HG03159 (cell line): ENCODE data around the gene POLR3B.

ENCODE experiments used
- ATAC-seq: cut with Tn5 transposase; IDR thresholded peaks from one replicate; pipeline ENCODE4 v1.9.1; 2021; ENCODE audit warnings: mild to moderate bottlenecking, moderate library complexity; ENCODE audit not compliant: unreplicated experiment

The POLR3B gene

GRCh38 chr12:106541201-106541600, 183.7 kb downstream of the POLR3B start:
- ATAC-seq = no peak

- no peak for ATAC-seq
Observed at GRCh38 chr12:106551410-106551809, 193.9 kb downstream of the POLR3B start.

DNA sequence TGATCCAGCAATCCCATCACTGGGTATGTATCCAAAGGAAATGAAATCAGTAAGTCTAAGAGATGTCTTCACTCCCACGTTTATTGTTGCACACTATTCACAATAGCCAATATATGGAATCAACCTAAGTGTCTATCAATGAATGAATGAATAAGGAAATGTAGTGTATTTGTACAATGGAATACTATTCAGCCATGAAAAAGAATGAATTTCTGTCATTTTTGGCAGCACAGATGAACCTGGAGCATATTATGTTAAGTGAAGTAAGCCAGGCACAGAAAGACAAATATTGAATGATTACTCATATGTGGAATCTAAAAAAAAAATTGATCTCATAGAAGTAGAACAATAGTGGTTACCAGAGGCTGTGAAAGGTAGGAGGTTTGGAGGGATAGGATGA, 194.7 kb downstream of the POLR3B start:
- ATAC-seq = no peak
